GM18867 (cell line): ENCODE results near the gene TMED1.
A peak's percentile ranks its signal among the peaks of the same experiment; 100 is the strongest.
"Not testable (repeated sequence)": the region's sequence is repeated elsewhere in the genome, so short reads cannot be mapped to it uniquely, and the experiment has no call there.

ENCODE experiments used
- ATAC-seq: cut with Tn5 transposase; IDR thresholded peaks from one replicate; pipeline ENCODE4 v1.9.1; 2021; ENCODE audit warnings: mild to moderate bottlenecking, moderate library complexity; ENCODE audit not compliant: unreplicated experiment

The TMED1 gene

GRCh38 chr19:10835754-10836478, at the start of gene TMED1:
TMED1 (minus strand) TSS chr19:10836212; CDS start chr19:10836191, 21 bp downstream.
- ATAC-seq = peak; percentile 74

- no peak for ATAC-seq
Observed at GRCh38 chr19:10885201-10886169, 49.5 kb upstream of the TMED1 start.

GRCh38 chr19:10884274-10884673, 48.3 kb upstream of the TMED1 start:
- ATAC-seq = no peak

GRCh38 chr19:10882108-10882457, 46.1 kb upstream of the TMED1 start:
- ATAC-seq = no peak

GRCh38 chr19:10881403-10882107, 45.5 kb upstream of the TMED1 start:
- no peak for ATAC-seq

GRCh38 chr19:10878253-10878652, 42.2 kb upstream of the TMED1 start:
- ATAC-seq = no peak

- not testable (repeated sequence) for ATAC-seq
Observed at GRCh38 chr19:10877608-10878007, 41.6 kb upstream of the TMED1 start.

GRCh38 chr19:10876459-10877240, 40.6 kb upstream of the TMED1 start:
- ATAC-seq = peak; percentile 43

GRCh38 chr19:10874024-10874423, 38.0 kb upstream of the TMED1 start:
- no peak for ATAC-seq

- no peak for ATAC-seq
Observed at GRCh38 chr19:10872546-10873107, 36.6 kb upstream of the TMED1 start.

GRCh38 chr19:10871711-10872545, 35.9 kb upstream of the TMED1 start:
- peak; percentile 15 for ATAC-seq

- peak; percentile 75 for ATAC-seq
Observed at GRCh38 chr19:10870955-10871603, 35.1 kb upstream of the TMED1 start, which contains the start of gene CARM1. CARM1 (plus strand) TSS chr19:10871553; CDS start chr19:10871703, 150 bp downstream.

- ATAC-seq = no peak
Observed at GRCh38 chr19:10870501-10870954, 34.5 kb upstream of the TMED1 start.

GRCh38 chr19:10869872-10870311, 33.9 kb upstream of the TMED1 start:
- not testable (repeated sequence) for ATAC-seq

- ATAC-seq = no peak
Observed at GRCh38 chr19:10868872-10869547, 33.0 kb upstream of the TMED1 start.

GRCh38 chr19:10866495-10866894, 30.5 kb upstream of the TMED1 start:
- ATAC-seq = no peak

- ATAC-seq = no peak
Observed at GRCh38 chr19:10864538-10864899, 28.5 kb upstream of the TMED1 start.

GRCh38 chr19:10863107-10863717, 27.2 kb upstream of the TMED1 start:
- no peak for ATAC-seq
